Liver (tissue), 9 donors: ENCODE measurements around the gene PDE9A. TPM values are rescaled to one million over a fixed set of nuclear protein-coding genes. Genes with fewer than 3 reads are reported as not detected.

Experiments used
- DNase-seq: peaks from one replicate; pipeline ENCODE4 v3.0.0-alpha.2; 2017; ENCODE audit warnings: low spot score
- H3K27ac ChIP-seq, 2 donors: one replicate each; pipeline ENCODE4 v1.7.0; 2013; ENCODE audit warnings: inconsistent platforms in 2 of 2, low read length in 2 of 2, control low read depth in 1 of 2, low read depth in 1 of 2, mild to moderate bottlenecking in 1 of 2
- H3K27me3 ChIP-seq, 4 donors: one replicate each; pipeline versions ENCODE4 v1.6.1 to v1.7.0; 2013; ENCODE audit warnings: low read length in 3 of 4, inconsistent platforms in 1 of 4, mild to moderate bottlenecking in 1 of 4, moderate library complexity in 1 of 4; ENCODE audit not compliant: control insufficient read depth in 4 of 4, insufficient read depth in 4 of 4
- H3K36me3 ChIP-seq, 4 donors: one replicate each; pipeline versions ENCODE4 v1.6.1 to v1.7.0; 2013; ENCODE audit warnings: low read length in 3 of 4, mild to moderate bottlenecking in 3 of 4, low read depth in 1 of 4, moderate library complexity in 1 of 4; ENCODE audit not compliant: control insufficient read depth in 4 of 4, insufficient read depth in 3 of 4
- H3K4me1 ChIP-seq, 4 donors: one replicate each; pipeline versions ENCODE4 v1.6.1 to v1.7.0; 2013; ENCODE audit warnings: low read length in 3 of 4, mild to moderate bottlenecking in 3 of 4, moderate library complexity in 1 of 4; ENCODE audit not compliant: control insufficient read depth in 4 of 4, insufficient read depth in 4 of 4
- H3K4me3 ChIP-seq, 3 donors: one replicate each; pipeline versions ENCODE4 v1.6.1 to v1.7.0; 2013; ENCODE audit warnings: low read length in 3 of 3, control low read depth in 1 of 3, low read depth in 1 of 3, mild to moderate bottlenecking in 1 of 3
- H3K9ac ChIP-seq, 2 donors: one replicate each; pipeline ENCODE4 v1.7.0; 2013; ENCODE audit warnings: low read length in 2 of 2, mild to moderate bottlenecking in 2 of 2, moderate library complexity in 2 of 2, control low read depth in 1 of 2, low read depth in 1 of 2
- H3K9me3 ChIP-seq, 4 donors: one replicate each; pipeline versions ENCODE4 v1.6.1 to v1.7.0; 2013; ENCODE audit warnings: low read length in 3 of 4; ENCODE audit not compliant: control insufficient read depth in 4 of 4
- CTCF ChIP-seq: fragments of 150-350 bp; IDR thresholded peaks from 2 replicates; pipeline ENCODE4 v1.5.1; 2017; ENCODE audit warnings: improper control_type of control experiment, low read depth, low read length; ENCODE audit not compliant: missing input control
- EGR1 ChIP-seq, 2 donors: IDR thresholded peaks; 2 replicates each; pipeline ENCODE4 v1.6.1; 2016 to 2018; ENCODE audit warnings: antibody characterized with exemption in 2 of 2, low read depth in 2 of 2
- FOXA1 ChIP-seq: IDR thresholded peaks from 2 replicates; pipeline ENCODE4 v1.6.1; 2016; ENCODE audit warnings: antibody characterized with exemption
- FOXA2 ChIP-seq: IDR thresholded peaks from 2 replicates; pipeline ENCODE4 v1.6.1; 2016; ENCODE audit warnings: antibody characterized with exemption
- GABPA ChIP-seq, 2 donors: IDR thresholded peaks in 1 of 2; conservative IDR thresholded peaks in 1 of 2; 2 replicates each; pipeline ENCODE4 v1.6.1; 2016; ENCODE audit warnings: antibody characterized with exemption in 2 of 2, mild to moderate bottlenecking in 1 of 2, moderate library complexity in 1 of 2
- HNF4A ChIP-seq, 2 donors: conservative IDR thresholded peaks; 2 replicates each; pipeline ENCODE4 v1.6.1; 2016; ENCODE audit warnings: antibody characterized with exemption in 2 of 2, mild to moderate bottlenecking in 2 of 2
- HNF4G ChIP-seq: IDR thresholded peaks from 2 replicates; pipeline ENCODE4 v1.6.1; 2016; ENCODE audit warnings: antibody characterized with exemption
- JUND ChIP-seq, 2 donors: IDR thresholded peaks; 2 replicates each; pipeline ENCODE4 v1.6.1; 2016; ENCODE audit warnings: antibody characterized with exemption in 2 of 2
- MAX ChIP-seq: IDR thresholded peaks from 2 replicates; pipeline ENCODE4 v1.6.1; 2016; ENCODE audit warnings: antibody characterized with exemption
- NR2F2 ChIP-seq: IDR thresholded peaks from 2 replicates; pipeline ENCODE4 v1.6.1; 2016; ENCODE audit warnings: antibody characterized with exemption
- RAD21 ChIP-seq, 2 donors: IDR thresholded peaks; 2 replicates each; pipeline ENCODE4 v1.6.1; 2016; ENCODE audit warnings: antibody characterized with exemption in 2 of 2, mild to moderate bottlenecking in 2 of 2
- REST ChIP-seq: IDR thresholded peaks from 2 replicates; pipeline ENCODE4 v1.6.1; 2016; ENCODE audit warnings: antibody characterized with exemption, mild to moderate bottlenecking
- RXRA ChIP-seq, 2 donors: IDR thresholded peaks; 2 replicates each; pipeline ENCODE4 v1.6.1; 2017 to 2018; ENCODE audit warnings: antibody characterized with exemption in 2 of 2, mild to moderate bottlenecking in 1 of 2
- SP1 ChIP-seq: IDR thresholded peaks from 2 replicates; pipeline ENCODE4 v1.6.1; 2018; ENCODE audit warnings: antibody characterized with exemption, mild to moderate bottlenecking
- TAF1 ChIP-seq: conservative IDR thresholded peaks from 2 replicates; pipeline ENCODE4 v1.6.1; 2016; ENCODE audit warnings: antibody characterized with exemption, mild to moderate bottlenecking
- YY1 ChIP-seq: IDR thresholded peaks from 2 replicates; pipeline ENCODE4 v1.6.1; 2016; ENCODE audit warnings: antibody characterized with exemption, mild to moderate bottlenecking
- ZBTB33 ChIP-seq: IDR thresholded peaks from 2 replicates; pipeline ENCODE4 v1.6.1; 2016; ENCODE audit warnings: antibody characterized with exemption
- WGBS: extraction: QIAGEN DNeasy Blood & Tissue Kit; methylation state at CpG from one replicate; pipeline ENCODE4 v1.1.7; 2013; 5-methylcytosine and 5-hydroxymethylcytosine counted together
- polyA plus RNA-seq, 2 donors: library from polyadenylated mRNA; stranded (reverse) in 1 of 2; unstranded in 1 of 2; fragments of 200-250 nt in 1 of 2; fragments of >200 nt in 1 of 2; fragmentation: Nextera tagmentation in 1 of 2; extraction: Ambion mirVana in 1 of 2; gene quantifications; one replicate each; pipeline versions ENCODE4 v1.2.1 to v1.2.3, GENCODE V29; 2013 to 2015
- total RNA-seq, 2 donors: library from RNA; depleted of rRNA; stranded (reverse); fragments of >200 nt; gene quantifications; one replicate each; pipeline ENCODE4 v1.2.3, GENCODE V29; 2014
- TF ChIP-seq, protein P1 (sequence below): IDR thresholded peaks from 2 replicates; pipeline ENCODE4 v1.6.1; 2016; ENCODE audit warnings: antibody characterized with exemption
- donor health status: healthy.
- donor health status: healthy.
- donor health status: healthy.
- donor health status: healthy.
- donor health status: healthy.

Gene PDE9A
- total and polyA plus RNA-seq, 4 donors, result 1.5 to 4.2 (median 2.7) TPM

DNA sequence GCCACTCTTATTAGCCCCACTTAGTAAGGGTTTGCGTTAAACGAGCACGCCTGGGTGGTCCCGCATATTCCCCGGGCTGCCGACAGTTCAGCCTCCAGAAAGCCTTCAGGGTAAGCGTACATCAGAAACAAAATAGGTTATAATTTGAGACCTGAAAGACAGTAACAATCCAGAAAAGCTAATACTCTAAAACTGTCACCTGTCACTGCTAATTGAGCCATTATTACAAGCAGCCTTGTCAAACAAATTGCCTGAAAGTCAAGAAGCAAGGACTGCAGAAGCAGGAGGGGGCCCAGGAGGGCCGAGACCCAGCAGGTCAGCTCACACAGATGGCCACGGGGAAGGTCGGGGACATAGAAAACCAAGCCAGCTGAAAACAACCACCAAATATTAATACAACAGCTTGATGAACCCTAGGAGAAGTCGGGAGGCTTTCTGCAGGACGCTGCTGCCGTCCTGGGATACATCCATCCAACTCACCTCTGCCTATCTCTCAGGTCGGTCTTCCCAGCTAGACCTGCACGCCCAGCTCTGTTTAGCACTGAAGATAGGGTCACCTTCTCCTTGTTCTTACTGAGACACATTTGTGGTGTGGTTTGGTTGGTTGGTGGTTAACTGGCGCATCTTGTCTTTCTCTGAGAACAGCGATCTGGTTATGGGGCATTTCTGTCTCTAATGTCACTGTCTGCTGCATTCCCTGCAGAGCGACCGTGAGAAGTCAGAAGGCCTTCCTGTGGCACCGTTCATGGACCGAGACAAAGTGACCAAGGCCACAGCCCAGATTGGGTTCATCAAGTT is 115.1 kb downstream of the PDE9A start:
- Histone ChIP-seq H3K4me3 (no peak overlapping the region), H3K9ac (no peak overlapping the region), H3K36me3 (peaks cover 0 to 14% (median 5%) of the 10 kb centered on the region in 4 donors), H3K27me3 (no peaks in the 10 kb centered on the region), H3K27ac (no peak overlapping the region), H3K9me3 (no peaks in the 10 kb centered on the region), H3K4me1 (no peaks in the 10 kb centered on the region)
- 94% methylated on average over 21 of the region's 21 CpGs for WGBS
- TF ChIP-seq RXRA (IDR thresholded peaks at IDR 0.05) (no peak), HNF4G (no peak), MAX (no peak), GABPA (IDR thresholded peaks at IDR 0.05 in 1 of 2, conservative IDR thresholded peaks at IDR 0.05 in 1 of 2) (no peak), RAD21 (IDR thresholded peaks at IDR 0.05) (no peak), CTCF (no peak)
- DNase-seq, result no peak

GRCh38 chr21:42769183-42769819 is 115.9 kb downstream of the PDE9A start:
- no peak overlapping the region for H3K9ac ChIP-seq
- H3K9me3 ChIP-seq, result no peaks in the 10 kb centered on the region
- 80% methylated on average over 9 of the region's 9 CpGs for WGBS
- no peaks in the 10 kb centered on the region for H3K27me3 ChIP-seq
- H3K4me3 ChIP-seq, result no peak overlapping the region
- H3K36me3 ChIP-seq, result peaks cover 0 to 14% (median 5%) of the 10 kb centered on the region in 4 donors
- H3K27ac ChIP-seq, result no peak overlapping the region
- TF ChIP-seq HNF4G (no peak), YY1 (no peak), TAF1 (no peak), RXRA (IDR thresholded peaks at IDR 0.05) (no peak), JUND (IDR thresholded peaks at IDR 0.05) (no peak), GABPA (IDR thresholded peaks at IDR 0.05 in 1 of 2, conservative IDR thresholded peaks at IDR 0.05 in 1 of 2) (no peak), FOXA1 (no peak), CTCF (no peak), ZBTB33 (no peak), HNF4A (conservative IDR thresholded peaks at IDR 0.05) (no peak), RAD21 (IDR thresholded peaks at IDR 0.05) (no peak), MAX (no peak), REST (no peak), SP1 (no peak), FOXA2 (no peak), EGR1 (IDR thresholded peaks at IDR 0.05; ENCODE audit: low read depth in 2 of 2) (no peak), NR2F2 (no peak)
- TF ChIP-seq, protein P1, sequence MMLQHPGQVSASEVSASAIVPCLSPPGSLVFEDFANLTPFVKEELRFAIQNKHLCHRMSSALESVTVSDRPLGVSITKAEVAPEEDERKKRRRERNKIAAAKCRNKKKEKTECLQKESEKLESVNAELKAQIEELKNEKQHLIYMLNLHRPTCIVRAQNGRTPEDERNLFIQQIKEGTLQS, result no peak
- no peaks in the 10 kb centered on the region for H3K4me1 ChIP-seq
- no peak for DNase-seq
